ENCODE data around the gene MAPK14.
"Not testable (repeated sequence)": the region's sequence is repeated elsewhere in the genome, so short reads cannot be mapped to it uniquely, and the experiment has no call there.

The MAPK14 gene

DNA sequence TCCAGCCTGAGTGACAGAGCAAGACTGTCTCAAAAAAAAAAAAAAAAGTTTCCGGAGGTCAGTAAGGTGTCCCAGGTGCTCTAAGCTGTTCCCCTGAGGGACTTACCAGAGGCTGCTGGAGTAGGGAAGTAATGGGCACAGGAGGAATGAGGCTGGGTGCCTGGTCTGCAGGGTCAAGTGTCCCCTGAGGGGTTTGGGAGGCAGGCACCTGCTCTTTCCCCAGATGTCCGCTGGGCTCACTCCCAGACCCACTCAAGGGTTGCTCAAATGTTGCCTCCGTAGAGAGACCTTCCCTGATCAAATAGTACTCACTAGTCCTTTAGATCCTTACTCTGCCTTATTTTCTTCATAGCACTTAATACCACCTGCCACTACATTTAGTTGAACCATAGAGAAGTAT lies 97.3 kb downstream of the MAPK14 start:
- no peak for DNase-seq

DNA sequence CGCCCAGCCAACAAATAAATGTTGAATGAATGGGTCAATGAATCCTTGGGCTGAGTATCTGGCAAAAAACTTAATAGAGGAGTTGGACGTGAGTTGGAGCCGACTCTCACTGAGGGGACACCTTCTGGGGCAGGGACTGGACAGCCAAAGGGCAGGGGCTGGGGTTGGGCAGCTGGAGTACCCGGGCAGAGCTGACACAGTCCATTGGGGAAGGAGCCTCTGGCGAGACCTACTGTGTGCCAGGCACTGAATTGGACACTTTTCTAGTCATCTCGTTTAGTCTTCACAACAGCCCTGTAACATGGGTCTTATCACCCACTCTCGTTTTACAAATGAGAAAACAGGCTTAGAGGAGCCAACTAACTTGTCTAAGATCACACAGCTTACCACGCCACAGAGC lies 98.0 kb downstream of the MAPK14 start:
- DNase-seq, result no peak

DNA sequence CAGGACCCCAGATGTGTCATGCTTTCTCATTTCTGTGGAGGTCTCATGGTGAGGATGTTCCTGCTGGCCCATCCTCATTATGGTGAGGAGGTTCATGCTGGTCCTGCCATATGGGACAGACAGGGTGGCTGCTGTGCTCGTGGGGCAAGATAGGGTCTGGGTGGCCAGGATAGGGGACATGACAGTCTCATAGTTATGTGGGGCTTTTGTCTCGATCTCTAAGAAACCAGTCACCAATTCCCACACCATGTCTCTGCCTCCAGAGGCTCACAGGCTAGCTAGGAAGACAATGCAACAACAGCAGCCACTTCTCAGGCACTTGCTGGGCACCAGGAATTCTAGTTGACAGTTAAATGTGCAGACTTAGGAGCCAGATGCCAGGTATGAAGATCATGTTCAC lies 98.5 kb downstream of the MAPK14 start:
- no peak for DNase-seq

DNA sequence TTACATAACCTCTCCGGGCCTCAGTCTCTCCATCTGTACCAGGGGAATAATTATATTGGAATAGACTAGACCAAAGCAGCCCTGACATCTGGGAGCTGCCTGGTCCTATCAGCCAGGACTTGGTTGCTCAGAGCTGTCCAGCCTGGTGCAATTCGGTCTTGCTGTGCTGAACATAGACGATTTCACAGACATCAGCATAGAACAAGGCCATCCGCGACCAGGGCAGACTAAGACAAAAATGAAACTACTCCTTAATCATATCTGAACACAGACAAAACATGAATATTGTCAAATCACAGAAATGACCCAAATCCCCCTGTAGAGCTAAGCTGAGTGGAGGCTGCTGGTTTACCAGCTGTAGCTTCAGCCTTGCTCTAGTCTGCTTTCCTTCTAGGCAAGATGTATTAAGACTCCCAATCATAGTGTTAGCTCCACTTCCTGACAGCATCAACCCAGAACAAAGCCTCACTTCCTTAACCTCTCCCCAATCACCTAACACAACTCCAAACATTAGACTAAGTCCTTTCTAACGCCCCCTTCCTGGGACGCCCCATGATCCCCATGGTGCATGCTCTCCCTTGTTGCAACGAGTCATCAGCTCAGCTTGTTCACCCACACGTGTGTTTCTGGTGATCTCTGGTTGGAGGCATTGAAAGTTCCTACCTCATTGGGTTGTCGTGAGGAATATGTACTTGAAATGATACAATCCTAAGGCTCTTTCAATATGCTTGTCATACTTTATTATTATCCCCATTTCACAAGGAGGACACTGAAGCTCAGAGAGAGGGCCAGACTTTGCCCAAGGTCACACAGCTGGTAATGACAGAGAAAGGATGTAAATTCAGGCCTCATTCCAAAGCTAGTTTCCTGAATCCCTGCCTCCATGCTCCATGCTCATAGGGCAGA lies 99.2 kb downstream of the MAPK14 start:
- no peak for DNase-seq

DNA sequence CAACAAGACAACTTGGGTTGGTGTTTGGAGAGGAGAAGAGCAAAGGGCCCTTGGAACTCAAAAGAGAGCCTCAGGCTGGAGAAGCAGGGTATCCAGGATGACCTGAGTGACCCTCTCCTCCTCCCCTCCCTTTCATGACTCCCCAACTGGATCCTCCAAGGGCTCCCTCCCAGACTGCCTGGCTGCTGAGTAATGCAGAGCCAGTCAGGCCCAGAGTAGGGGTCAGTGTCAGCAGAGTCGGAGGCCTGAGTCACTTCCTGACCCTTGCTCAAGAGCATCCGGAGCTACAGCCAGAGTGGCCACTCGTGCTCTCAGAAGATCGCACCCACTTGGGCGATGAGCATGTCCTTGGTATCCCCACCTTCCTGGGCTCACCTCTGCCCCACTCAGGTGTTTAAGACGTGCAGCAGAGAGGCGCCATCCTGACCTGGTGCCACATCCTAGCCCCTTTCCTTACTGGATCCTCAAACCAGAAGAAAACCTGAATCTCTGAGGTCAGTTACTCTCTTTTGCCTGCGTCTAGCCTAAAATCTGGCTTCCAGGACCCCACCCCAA lies 99.9 kb downstream of the MAPK14 start:
- DNase-seq, result peak in 1 of 2 donors; percentile 78

DNA sequence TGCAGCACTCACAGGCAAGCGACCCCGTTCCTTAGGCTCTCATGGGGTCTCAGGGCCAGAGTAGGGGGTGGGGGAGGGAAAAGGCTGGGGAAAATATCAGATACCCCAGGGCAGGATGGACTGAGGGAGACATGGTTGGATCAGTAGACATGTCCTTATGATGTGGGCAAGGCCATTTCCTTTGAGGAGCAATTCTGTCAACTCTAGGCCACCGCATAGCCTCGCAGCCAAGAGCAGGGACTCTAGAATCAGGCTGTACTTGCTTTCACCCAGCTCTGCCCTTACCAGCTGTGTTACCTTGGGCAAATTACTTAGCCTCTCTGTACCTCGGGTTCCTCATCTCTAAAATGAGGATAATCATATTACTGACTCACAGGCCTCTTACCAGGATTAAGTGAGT lies 100.5 kb downstream of the MAPK14 start:
- no peak for DNase-seq

DNA sequence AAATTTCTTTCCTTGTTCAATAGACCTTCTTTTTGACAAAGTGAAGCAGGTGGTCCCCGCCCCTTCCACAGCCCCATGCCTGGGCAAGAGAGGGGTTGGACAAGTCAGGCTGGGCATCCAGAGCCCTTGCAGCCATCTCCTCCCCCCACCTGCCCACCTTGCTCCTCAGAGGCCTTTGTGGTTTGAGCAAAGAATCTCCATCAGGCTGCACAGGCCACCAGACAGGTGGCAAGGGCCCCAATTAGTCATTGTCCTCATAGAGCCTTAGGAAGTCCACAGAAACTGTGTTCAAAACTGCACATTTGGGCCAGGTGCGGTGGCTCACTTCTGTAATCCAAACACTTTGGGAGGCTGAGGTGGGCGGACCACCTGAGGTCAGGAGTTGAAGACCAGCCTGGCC lies 101.2 kb downstream of the MAPK14 start:
- DNase-seq, result no peak

DNA sequence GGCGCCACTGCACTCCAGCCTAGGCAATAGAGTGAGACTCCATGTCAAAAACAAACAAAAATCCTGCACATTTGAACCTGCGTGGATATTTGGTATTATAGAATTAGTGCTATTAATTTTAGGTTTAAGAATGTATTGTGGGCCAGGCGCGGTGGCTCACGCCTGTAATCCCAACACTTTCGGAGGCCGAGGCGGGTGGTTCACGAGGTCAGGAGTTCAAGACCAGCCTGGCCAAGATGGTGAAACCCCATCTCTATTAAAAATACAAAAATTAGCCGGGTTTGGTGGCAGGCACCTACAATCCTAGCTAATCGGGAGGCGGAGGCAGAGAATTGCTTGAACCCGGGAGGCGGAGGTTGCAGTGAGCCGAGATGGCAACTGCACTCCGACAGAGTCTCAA lies 101.7 kb downstream of the MAPK14 start:
- DNase-seq, result not testable (repeated sequence)

DNA sequence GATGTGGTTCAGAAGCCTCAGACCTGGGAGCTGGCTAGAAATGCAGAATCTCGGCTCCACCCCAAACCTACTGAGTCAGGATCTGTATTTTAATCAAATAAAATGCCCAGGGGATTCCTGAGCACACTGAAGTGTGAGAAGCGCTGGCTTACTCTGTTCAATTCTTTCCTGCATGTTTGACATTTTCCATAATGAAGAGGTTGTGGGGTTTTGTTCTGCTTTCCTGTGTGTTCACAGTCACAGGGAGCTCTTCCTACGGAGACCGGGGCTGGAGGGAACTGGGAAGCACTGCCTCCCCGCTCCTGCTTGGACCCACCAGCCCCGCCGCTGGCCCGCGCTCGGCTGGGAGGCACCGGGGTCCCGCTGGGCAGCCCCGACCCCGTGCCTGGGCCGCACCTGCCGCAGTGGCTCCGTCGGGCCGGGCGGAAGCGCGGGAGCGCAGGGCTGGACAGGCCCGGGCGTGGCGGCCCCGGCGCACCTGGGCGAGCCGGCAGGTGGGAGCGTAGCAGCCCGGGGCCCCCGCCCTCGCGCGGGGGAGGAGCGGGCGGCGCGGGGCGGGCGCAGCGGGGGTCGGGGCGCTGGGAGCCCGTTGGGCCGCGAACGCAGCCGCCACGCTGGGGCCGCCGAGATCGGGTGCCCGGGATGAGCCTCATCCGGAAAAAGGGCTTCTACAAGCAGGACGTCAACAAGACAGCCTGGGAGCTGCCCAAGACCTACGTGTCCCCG lies 102.5 kb downstream of the MAPK14 start, which contains the start of gene MAPK13:
TSS of gene MAPK13 (plus strand) at position 573 of the 726 bp plus-strand sequence. CDS start at position 643, 70 bp downstream.
- DNase-seq, result no peak

DNA sequence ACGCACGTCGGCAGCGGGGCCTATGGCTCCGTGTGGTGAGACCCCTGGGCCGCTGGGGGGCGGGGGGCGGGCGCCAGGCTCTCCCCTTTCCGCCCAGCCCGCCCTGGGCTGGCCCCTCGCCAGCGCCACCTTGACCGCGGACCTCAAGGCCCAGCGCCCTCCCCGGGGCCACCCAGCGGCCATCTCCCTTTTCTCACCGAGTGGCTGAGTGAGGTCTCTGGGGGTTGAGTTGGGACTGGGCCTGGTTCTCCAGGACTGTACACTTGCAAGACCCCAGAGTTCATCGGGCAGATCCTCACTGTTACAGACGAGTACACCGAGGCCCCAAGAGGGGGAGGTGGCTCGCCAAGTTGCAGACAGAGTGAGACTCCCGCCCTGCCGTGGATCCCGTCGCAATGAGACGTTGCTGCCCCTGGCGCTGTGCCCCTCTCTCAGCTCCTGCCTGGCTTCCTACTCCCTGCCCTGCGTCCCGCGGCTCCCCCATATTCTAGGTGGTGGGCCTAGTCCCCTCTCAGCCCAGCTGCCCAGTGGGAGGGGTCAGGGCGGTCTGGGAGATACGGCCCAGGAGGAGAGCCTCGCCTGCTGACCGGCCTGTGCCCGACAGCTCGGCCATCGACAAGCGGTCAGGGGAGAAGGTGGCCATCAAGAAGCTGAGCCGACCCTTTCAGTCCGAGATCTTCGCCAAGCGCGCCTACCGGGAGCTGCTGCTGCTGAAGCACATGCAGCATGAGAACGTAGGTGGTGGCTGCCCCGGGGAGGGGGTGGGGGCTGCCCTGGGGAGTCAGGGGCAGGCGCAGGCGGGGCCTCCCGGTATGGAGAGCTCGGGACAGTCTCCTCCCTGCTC lies 103.3 kb downstream of the MAPK14 start:
- DNase-seq, result peak; percentile 54 to 58

DNA sequence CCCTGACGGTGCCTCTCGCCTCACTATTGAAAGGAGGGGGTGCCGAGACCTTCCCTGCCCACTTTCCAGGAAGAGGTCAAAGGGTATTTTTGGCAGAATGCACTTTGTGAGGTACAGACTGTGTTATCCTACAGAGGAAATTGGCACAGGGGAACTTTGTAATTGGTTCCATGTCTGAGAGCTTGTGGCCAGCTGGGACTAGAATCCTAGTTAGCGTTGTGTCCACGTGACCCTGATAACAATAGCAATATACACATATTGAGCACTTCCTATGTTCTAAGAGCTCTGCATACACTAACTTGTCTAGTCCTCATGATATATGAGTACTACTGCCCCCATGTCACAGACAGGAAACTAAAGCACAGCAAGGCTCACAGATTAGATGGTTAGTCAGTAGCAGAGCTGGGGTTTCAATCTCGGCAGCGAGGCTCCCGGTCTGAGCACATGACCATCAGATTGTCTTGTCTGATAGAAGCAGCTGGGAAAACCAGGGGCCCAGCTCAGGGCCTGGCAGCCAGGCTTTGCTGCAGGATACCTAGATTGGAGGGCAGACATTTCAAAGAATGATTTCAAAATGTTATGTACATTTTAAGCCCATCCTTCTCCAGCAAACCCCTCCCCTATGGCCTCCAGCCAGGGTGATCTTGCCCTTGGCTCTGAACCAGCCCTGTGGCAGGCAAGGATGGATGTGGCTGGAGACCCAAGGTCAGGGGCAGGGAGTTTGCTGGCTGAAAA lies 104.1 kb downstream of the MAPK14 start:
- peak; percentile 33 to 69 for DNase-seq

DNA sequence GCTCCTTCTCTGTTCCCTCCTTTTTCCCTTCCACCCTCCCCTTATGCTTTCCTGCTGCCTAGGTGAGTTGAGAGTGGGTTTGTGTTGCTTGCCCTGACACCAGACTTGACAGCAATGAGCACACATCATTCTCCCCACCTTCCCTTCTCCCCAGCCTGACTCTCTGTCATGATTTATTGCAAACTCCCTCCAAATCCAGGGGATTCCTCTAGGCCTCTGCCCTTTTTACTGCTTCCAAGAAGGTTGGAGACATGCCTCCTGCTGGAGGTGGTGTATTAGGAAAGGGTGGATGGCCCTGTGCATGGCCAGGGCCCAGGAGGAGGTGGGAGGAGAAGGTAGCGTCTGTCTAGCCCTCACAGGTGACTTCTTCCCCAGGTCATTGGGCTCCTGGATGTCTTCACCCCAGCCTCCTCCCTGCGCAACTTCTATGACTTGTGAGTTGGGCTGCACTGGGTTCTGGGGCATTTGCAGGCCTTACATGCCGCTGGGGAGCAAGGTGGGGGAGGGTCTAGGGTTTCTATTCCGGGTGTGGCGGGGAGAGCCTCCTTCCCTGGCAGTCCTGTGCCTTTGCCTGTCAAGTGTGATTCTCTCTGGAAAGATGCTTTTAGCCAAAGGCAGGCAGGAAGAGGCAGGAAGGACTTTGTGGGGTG lies 104.8 kb downstream of the MAPK14 start:
- DNase-seq, result no peak

DNA sequence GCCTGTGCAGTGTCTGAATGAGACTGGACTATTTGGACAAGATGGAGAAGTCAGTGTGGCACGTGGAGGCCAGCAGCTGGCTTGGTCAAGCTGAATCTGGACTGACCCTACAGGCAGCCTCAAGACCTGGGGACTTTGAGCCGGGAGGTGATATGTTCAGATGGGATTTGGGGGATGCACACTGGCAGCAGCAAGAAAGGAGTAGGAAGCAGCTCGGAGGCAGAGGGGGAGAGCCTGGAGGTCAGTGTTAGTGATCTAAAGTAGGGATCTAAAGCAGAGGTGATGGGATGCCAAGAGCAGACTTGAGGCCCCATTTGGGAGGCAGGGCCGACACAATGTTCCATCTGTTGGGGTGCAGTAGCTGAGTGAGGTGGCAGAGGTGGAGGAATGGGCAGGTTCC lies 105.5 kb downstream of the MAPK14 start:
- DNase-seq, result no peak

DNA sequence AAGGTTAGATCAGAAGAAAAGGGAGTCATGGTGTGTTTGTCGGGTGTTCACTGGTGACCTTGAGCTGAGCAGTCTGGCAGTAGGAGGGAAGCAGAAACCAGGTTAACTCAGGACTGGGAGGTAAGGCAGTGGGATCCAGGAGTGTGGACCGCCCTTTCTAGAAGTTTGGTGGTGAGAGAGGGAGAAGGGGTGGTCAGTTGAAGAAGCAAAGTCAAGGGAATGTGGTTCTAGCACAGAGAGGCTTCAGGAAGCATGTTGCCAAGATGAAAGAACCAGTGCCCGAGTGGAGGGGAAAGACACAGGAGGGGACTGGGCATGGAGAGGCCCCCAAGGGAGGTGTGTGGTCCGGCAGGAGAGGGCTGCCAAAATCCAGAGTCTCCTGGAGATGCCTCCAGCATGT lies 106.3 kb downstream of the MAPK14 start:
- DNase-seq, result no peak

DNA sequence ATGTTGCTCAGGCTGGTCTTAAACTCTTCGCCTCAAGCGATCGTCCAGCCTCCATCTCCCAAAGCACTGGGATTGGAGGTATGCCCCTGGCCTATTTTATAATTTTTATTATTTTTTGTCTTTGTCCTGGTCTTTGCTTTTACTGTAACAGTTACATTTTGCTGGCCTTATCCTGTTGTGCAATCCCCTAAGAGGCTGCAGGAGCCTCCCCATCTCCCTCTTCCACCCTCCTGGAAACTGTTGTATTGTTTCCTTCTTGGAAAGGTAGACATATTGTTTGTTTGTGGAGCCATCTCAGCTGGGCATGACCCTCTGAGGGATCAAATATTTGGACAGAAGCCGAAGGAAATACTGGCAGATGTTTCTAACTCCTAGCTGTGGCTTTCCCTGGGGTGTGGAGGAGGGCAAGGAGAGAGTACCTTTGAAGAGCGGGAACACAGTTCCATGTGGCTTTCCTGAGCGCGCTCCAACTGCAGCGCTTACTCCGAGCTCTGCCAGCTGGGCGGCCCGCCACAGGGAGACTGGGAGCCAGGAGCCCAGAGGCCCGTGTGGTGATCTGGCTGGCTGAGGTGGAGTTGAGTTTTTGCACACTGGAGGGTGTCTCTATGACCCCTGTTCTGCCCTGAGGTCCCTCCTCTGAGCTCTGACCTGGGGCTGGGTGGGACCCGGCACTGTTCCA lies 107.6 kb downstream of the MAPK14 start:
- DNase-seq, result no peak

DNA sequence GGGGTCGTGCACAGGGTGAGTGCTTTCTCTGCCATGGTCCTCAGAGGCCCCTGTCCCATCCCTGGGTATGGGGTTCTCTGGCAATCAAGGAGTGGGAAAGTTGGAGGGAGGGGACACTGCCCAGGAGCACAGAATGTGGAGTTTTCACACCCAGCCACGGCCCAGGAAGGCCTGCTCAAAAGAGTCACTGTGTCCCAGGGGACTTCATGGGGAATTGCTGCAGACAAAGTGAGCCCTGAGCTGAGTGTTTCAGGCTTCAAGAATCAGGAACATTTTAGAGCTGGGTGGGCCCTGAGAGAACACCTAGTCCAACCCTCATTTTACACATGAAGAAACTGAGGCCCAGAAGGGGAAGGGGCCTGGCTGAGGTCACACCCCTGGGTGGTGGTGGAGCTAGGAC lies 108.4 kb downstream of the MAPK14 start:
- no peak for DNase-seq

DNA sequence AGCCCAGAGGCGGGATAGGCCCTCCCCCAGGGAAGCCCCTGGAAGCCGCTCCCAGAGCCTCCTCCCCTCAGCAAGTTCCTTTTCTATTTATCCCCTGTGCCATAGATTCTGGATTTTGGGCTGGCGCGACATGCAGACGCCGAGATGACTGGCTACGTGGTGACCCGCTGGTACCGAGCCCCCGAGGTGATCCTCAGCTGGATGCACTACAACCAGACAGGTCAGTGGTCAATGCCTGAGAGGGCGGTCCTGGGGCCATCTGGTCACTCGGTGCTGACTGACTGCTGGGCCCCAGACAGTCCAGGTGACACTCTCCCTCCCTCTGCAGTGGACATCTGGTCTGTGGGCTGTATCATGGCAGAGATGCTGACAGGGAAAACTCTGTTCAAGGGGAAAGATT lies 108.9 kb downstream of the MAPK14 start:
- no peak for DNase-seq

DNA sequence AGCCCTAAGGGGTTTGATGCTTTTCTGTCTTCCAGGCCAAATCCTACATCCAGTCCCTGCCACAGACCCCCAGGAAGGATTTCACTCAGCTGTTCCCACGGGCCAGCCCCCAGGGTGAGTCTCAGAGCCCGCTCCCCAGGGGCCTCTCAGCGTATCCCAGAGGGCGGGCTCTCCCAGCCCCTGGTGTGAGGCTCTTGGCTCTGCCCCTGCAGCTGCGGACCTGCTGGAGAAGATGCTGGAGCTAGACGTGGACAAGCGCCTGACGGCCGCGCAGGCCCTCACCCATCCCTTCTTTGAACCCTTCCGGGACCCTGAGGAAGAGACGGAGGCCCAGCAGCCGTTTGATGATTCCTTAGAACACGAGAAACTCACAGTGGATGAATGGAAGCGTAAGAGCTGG lies 111.1 kb downstream of the MAPK14 start:
- DNase-seq, result no peak

DNA sequence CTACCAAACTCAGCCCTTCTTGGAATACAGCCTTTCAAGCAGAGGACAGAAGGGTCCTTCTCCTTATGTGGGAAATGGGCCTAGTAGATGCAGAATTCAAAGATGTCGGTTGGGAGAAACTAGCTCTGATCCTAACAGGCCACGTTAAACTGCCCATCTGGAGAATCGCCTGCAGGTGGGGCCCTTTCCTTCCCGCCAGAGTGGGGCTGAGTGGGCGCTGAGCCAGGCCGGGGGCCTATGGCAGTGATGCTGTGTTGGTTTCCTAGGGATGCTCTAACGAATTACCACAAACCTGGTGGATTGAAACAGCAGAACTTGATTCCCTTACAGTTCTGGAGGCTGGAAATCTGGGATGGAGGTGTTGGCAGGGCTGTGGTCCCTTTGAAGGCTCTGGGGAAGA lies 111.8 kb downstream of the MAPK14 start:
- no peak for DNase-seq

DNA sequence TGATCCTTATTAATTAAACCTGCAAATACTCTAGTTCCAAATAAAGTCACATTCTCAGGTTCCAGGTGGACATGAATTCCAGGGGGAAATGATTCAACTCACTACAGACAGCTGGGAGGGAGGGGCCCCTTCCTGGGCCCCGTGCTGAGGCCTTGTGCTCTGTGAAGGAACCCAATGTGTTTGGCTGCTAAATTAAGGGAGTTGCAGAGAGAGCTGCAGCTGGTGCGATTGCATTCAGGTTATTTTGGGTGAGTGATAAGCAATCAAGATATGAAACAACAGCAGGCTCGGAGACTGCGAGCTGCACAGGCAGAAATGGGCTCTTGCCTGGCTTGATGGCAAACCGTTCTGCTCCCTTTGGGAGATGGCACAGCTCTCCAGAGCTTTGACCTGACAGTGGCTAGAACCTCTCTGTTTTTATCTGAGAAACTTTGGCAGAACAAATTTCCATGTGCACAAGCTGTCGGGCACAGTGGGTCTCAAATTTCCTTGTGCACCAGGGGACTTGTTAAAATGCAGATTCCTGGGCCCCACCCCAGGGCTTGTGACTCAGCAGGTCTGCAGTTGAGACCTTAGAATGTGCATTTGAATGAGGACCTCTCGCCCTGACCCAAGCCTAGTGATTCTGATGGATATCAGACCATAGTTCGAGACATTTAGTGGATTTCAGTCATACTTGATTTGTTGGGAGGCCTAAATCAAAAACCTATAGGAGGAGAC lies 112.5 kb downstream of the MAPK14 start:
- DNase-seq, result no peak

Measured in CD4-positive, alpha-beta T cell treated with Interleukin-4 for 1 hour (primary cell).